CD4-positive, alpha-beta T cell treated with Interleukin-15 for 1 hour (primary cell): ENCODE data around the gene ATP1A4.
A peak's percentile ranks its signal among the peaks of the same experiment; 100 is the strongest.

ENCODE experiments used
- DNase-seq: peaks from one replicate; pipeline ENCODE4 v3.0.0-alpha.2; 2020

ATP1A4 gene

GRCh38 chr1:160178731-160179130 lies 27.3 kb downstream of the ATP1A4 start:
- DNase-seq, result no peak

- DNase-seq, result no peak
Observed at GRCh38 chr1:160179336-160179735, 27.9 kb downstream of the ATP1A4 start.

- no peak for DNase-seq
Observed at GRCh38 chr1:160186246-160186645, 34.8 kb downstream of the ATP1A4 start.

GRCh38 chr1:160186729-160187128 lies 35.3 kb downstream of the ATP1A4 start:
- DNase-seq, result no peak

GRCh38 chr1:160187407-160187806 lies 36.0 kb downstream of the ATP1A4 start:
- DNase-seq, result no peak

- no peak for DNase-seq
Observed at GRCh38 chr1:160188341-160188740, 36.9 kb downstream of the ATP1A4 start.

GRCh38 chr1:160189649-160190625 lies 38.5 kb downstream of the ATP1A4 start, which contains the start of gene CASQ1:
TSS of gene CASQ1 (plus strand) at chr1:160190575. CDS start at chr1:160190752, 177 bp downstream.
- DNase-seq, result no peak

GRCh38 chr1:160191756-160192155 lies 40.4 kb downstream of the ATP1A4 start:
- DNase-seq, result no peak

- no peak for DNase-seq
Observed at GRCh38 chr1:160192234-160192633, 40.8 kb downstream of the ATP1A4 start.

- DNase-seq, result peak; percentile 73
Observed at GRCh38 chr1:160193091-160193819, 41.9 kb downstream of the ATP1A4 start.

GRCh38 chr1:160193832-160194736 lies 42.7 kb downstream of the ATP1A4 start:
- no peak for DNase-seq

GRCh38 chr1:160194737-160195059 lies 43.3 kb downstream of the ATP1A4 start:
- DNase-seq, result no peak

- DNase-seq, result no peak
Observed at GRCh38 chr1:160196143-160196542, 44.7 kb downstream of the ATP1A4 start.

- DNase-seq, result no peak
Observed at GRCh38 chr1:160197231-160197630, 45.8 kb downstream of the ATP1A4 start.

GRCh38 chr1:160200786-160201185 lies 49.4 kb downstream of the ATP1A4 start:
- DNase-seq, result no peak

- DNase-seq, result peak; percentile 78
Observed at GRCh38 chr1:160204526-160205241, 53.3 kb downstream of the ATP1A4 start.

GRCh38 chr1:160205242-160206035 lies 54.0 kb downstream of the ATP1A4 start, which contains the start of gene PEA15:
TSS of gene PEA15 (plus strand) at chr1:160205384. CDS start at chr1:160211545, 6,161 bp downstream.
- peak; percentile 79 for DNase-seq

- peak; percentile 59 for DNase-seq
Observed at GRCh38 chr1:160206036-160206389, 54.6 kb downstream of the ATP1A4 start.

- DNase-seq, result no peak
Observed at GRCh38 chr1:160206421-160207117, 55.2 kb downstream of the ATP1A4 start.

GRCh38 chr1:160207118-160207650 lies 55.8 kb downstream of the ATP1A4 start:
- no peak for DNase-seq
